Tibial artery (tissue), 4 donors: Measurements from ENCODE around the gene SHOC2.

ENCODE experiments used
- DNase-seq, 2 donors: peaks; one replicate each; pipeline ENCODE4 v3.0.0-alpha.2; 2019
- H3K27ac ChIP-seq, 2 donors: fragments of 200-600 bp; sonication (generic) in 1 of 2; 1 replicate in 1 of 2; 2 replicates in 1 of 2; pipeline ENCODE4 v1.5.1; 2018 to 2019; ENCODE audit warnings: mild to moderate bottlenecking in 1 of 2
- H3K27me3 ChIP-seq, 2 donors: fragments of 200-600 bp; sonication (generic) in 1 of 2; one replicate each; pipeline versions ENCODE4 v1.5.1 to v1.6.0; 2016 to 2019
- H3K36me3 ChIP-seq, 3 donors: fragments of 200-600 bp; sonication (generic) in 2 of 3; one replicate each; pipeline ENCODE4 v1.5.1; 2016 to 2019; ENCODE audit warnings: mild to moderate bottlenecking in 2 of 3
- H3K4me1 ChIP-seq, 4 donors: fragments of 200-600 bp; sonication (generic) in 2 of 4; 1 replicate in 3 of 4; 2 replicates in 1 of 4; pipeline ENCODE4 v1.5.1; 2016 to 2019
- H3K4me3 ChIP-seq, 2 donors: fragments of 200-600 bp; sonication (generic) in 1 of 2; 1 replicate in 1 of 2; 2 replicates in 1 of 2; pipeline ENCODE4 v1.5.1; 2018 to 2019; ENCODE audit warnings: mild to moderate bottlenecking in 2 of 2
- H3K9me3 ChIP-seq, 3 donors: fragments of 200-600 bp; sonication (generic) in 1 of 3; one replicate each; pipeline ENCODE4 v1.5.1; 2016 to 2019
- intact Hi-C: fragments of 100-400 bp; cut with DNase I; formaldehyde crosslinking; loops from one replicate; pipeline ENCODE4 v1.15.0; 2023; ENCODE audit warnings: low total_unique reads
- TF ChIP-seq, protein P1 (sequence below), 2 experiments: fragments of 200-600 bp in 1 of 2; fragments of 450-650 bp in 1 of 2; IDR thresholded peaks; one replicate each; pipeline ENCODE4 v1.5.1; 2017 to 2019; ENCODE audit warnings: antibody characterized with exemption in 2 of 2, mild to moderate bottlenecking in 1 of 2, moderate library complexity in 1 of 2

Gene SHOC2

GRCh38 chr10:110963162-110963561 is 43.8 kb downstream of the SHOC2 start:
- H3K36me3 ChIP-seq, result no peaks in the 10 kb centered on the region
- H3K9me3 ChIP-seq, result no peaks in the 10 kb centered on the region
- peaks cover 0 to 55% (median 5%) of the 10 kb centered on the region in 4 donors for H3K4me1 ChIP-seq
- H3K27me3 ChIP-seq, result no peaks in the 10 kb centered on the region
- DNase-seq, result no peak
- TF ChIP-seq, protein P1, sequence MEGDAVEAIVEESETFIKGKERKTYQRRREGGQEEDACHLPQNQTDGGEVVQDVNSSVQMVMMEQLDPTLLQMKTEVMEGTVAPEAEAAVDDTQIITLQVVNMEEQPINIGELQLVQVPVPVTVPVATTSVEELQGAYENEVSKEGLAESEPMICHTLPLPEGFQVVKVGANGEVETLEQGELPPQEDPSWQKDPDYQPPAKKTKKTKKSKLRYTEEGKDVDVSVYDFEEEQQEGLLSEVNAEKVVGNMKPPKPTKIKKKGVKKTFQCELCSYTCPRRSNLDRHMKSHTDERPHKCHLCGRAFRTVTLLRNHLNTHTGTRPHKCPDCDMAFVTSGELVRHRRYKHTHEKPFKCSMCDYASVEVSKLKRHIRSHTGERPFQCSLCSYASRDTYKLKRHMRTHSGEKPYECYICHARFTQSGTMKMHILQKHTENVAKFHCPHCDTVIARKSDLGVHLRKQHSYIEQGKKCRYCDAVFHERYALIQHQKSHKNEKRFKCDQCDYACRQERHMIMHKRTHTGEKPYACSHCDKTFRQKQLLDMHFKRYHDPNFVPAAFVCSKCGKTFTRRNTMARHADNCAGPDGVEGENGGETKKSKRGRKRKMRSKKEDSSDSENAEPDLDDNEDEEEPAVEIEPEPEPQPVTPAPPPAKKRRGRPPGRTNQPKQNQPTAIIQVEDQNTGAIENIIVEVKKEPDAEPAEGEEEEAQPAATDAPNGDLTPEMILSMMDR (IDR thresholded peaks at IDR 0.05), result no peak
- H3K27ac ChIP-seq, result no peak overlapping the region
- H3K4me3 ChIP-seq, result no peak overlapping the region
- intact Hi-C loops, result no loop called here

- Histone ChIP-seq H3K9me3 (no peaks in the 10 kb centered on the region), H3K27me3 (no peaks in the 10 kb centered on the region), H3K36me3 (no peaks in the 10 kb centered on the region), H3K4me3 (no peak overlapping the region), H3K4me1 (peaks cover 0 to 59% (median 4%) of the 10 kb centered on the region in 4 donors), H3K27ac (no peak overlapping the region)
- DNase-seq, result no peak
- intact Hi-C loops, result no loop called here
- TF ChIP-seq, protein P1 (IDR thresholded peaks at IDR 0.05), result no peak
Measured at GRCh38 chr10:110964681-110965080, 45.3 kb downstream of the SHOC2 start.

- intact Hi-C loops, result no loop called here
Measured at GRCh38 chr10:110965216-110965615, 45.8 kb downstream of the SHOC2 start.

GRCh38 chr10:110966146-110966545 is 46.7 kb downstream of the SHOC2 start:
- H3K4me1 ChIP-seq, result peaks cover 0 to 55% (median 2%) of the 10 kb centered on the region in 4 donors
- no peaks in the 10 kb centered on the region for H3K27me3 ChIP-seq
- no peaks in the 10 kb centered on the region for H3K9me3 ChIP-seq
- no peak for DNase-seq
- H3K27ac ChIP-seq, result no peak overlapping the region
- no peak overlapping the region for H3K4me3 ChIP-seq
- intact Hi-C loops, result no loop called here
- no peaks in the 10 kb centered on the region for H3K36me3 ChIP-seq
- TF ChIP-seq, protein P1 (IDR thresholded peaks at IDR 0.05), result no peak

More at GRCh38 chr10:110965216-110965615, 45.8 kb downstream of the SHOC2 start:
- H3K27me3 ChIP-seq, result no peaks in the 10 kb centered on the region
- H3K4me1 ChIP-seq, result peaks cover 0 to 57% (median 2%) of the 10 kb centered on the region in 4 donors
- DNase-seq, result no peak
- H3K4me3 ChIP-seq, result no peak overlapping the region
- no peaks in the 10 kb centered on the region for H3K9me3 ChIP-seq
- no peak overlapping the region for H3K27ac ChIP-seq
- TF ChIP-seq, protein P1 (IDR thresholded peaks at IDR 0.05), result no peak
- no peaks in the 10 kb centered on the region for H3K36me3 ChIP-seq

DNA sequence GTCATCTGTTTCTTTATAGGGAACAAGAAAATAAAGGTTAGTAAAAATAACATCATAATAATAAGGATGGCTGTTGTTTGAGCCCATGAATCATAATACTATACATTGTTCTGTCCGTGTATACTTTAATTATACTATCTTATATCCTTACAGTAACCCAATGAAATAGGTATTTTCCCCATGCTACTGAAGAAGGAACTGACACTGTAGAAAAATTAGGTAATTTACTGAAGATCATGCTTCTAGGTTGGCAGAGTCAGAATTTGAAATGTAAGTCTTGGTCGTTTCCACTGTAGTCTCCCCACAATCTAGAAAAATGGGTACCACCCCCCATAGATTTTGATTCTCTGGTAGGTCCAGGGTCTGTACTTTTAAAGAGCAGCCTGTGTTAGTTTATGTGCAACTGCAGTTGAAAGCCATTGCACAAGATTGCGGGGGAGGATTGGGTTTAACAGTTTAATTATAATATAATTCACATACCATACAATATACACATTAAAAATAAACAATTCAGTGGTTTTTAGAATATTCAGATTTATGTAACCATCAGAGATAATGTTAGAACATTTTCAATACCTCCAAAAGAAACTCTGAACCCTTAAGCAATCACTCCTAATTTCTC is 47.7 kb downstream of the SHOC2 start:
- no peak for DNase-seq
- intact Hi-C loops, result no loop called here
- Histone ChIP-seq H3K4me3 (no peak overlapping the region), H3K27me3 (no peaks in the 10 kb centered on the region), H3K27ac (no peak overlapping the region), H3K36me3 (no peaks in the 10 kb centered on the region), H3K9me3 (no peaks in the 10 kb centered on the region), H3K4me1 (peaks cover 0 to 56% (median 2%) of the 10 kb centered on the region in 4 donors)
- TF ChIP-seq, protein P1 (IDR thresholded peaks at IDR 0.05), result no peak
